Left kidney (tissue), 2 donors: ENCODE data around the gene BTF3. TPM values are rescaled to one million over a fixed set of nuclear protein-coding genes. Genes with fewer than 3 reads are reported as not detected.

Experiments used
- DNase-seq: peaks from one replicate; pipeline ENCODE4 v3.0.0-alpha.2; 2013
- polyA plus RNA-seq: library from polyadenylated mRNA; unstranded; fragments of 120-200 nt; gene quantifications from one replicate; pipeline ENCODE4 v1.2.1, GENCODE V29; 2013; ENCODE audit not compliant: insufficient read length

BTF3 gene
- polyA plus RNA-seq, 1 donor = 882 TPM

DNA sequence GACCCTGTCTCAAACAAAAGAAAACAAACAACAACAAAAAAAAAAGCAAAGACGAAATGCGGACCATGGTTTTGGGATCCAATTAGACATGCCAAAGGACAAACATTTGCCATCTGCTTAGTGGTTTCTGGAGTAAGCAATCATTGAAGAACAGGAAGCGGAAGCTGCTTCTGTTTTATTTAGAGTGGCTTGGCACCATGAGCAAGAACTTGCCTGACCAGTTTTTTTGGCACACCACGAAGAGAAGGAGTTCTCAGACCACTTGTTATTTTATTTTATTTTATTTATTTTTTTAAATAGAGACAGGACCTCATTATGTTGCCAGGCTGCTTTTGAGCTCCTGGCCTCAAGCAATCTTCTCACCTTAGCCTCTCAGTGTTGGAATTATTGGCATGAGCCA is 17.0 kb downstream of the BTF3 start:
- no peak for DNase-seq

DNA sequence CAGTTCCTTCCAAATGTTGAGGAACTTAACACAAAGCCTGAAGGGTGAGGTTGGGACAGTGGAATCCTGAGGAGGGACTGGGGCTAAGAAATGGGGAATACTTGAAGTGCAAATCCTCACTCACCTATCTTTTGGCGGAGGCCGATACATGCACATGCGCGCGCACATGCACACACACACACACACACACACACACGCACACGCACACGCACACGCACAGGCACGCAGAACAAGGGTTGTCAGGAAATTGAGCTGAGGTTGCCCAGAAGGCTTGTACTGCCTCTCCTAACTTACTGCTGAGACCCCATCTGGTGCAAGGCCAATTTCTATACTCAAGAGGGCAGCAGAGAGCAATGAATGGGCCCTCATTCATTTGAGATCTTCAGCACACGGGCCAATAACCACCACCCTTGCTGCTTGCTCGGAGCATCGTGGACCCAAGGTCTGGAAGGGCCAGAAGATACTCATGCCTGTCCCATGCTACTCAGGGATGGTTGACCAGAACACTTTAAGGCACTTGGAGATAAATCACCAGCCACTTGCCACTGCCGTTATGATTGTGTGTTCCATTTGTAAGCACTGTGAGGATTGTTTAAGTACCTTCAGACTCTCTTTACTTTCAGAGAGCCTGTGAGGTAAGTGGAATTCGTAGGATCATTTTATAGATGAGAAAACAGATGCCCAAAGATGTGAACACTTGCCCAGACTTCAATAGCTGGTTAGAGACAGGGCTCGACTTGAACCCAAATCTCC is 21.5 kb downstream of the BTF3 start:
- peak; percentile 83 for DNase-seq

DNA sequence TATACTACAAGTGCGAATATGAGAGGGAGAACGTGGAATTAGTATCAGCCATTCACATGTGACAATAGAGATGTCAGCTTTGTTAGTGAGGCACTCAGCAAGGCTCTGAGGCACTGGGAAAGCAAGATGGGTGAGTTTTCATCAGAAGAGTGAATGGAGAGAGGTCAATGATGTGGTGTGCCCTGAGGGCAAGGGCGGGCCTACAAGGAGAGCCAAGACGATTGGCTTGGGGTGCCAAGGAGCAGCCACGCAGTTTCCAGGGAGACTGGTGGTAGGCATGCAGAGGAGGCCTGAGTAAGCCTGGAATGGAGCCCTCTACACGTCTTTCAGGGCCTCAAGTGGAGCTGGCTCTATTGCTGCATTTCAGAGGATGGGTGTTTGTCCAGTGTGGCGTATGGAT is 24.7 kb downstream of the BTF3 start:
- no peak for DNase-seq

DNA sequence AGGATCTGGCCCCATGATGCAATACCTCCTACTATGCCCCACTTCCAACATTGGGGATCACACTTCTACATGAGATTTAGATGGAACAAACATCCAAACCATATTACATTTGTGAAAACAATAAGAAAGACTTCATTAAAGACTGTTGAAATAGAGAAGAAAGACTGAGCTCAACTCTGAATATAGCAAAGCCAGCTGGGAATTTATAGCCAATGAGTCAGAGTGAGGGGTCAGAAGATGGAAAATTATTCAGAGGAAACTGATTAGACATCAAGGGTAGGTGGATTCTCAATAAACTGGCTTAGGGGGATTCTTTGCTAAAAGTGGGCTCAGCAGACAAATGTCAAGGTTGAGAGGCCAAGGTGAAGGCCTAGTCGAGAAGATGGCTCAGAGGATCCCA is 25.6 kb downstream of the BTF3 start:
- DNase-seq = no peak

DNA sequence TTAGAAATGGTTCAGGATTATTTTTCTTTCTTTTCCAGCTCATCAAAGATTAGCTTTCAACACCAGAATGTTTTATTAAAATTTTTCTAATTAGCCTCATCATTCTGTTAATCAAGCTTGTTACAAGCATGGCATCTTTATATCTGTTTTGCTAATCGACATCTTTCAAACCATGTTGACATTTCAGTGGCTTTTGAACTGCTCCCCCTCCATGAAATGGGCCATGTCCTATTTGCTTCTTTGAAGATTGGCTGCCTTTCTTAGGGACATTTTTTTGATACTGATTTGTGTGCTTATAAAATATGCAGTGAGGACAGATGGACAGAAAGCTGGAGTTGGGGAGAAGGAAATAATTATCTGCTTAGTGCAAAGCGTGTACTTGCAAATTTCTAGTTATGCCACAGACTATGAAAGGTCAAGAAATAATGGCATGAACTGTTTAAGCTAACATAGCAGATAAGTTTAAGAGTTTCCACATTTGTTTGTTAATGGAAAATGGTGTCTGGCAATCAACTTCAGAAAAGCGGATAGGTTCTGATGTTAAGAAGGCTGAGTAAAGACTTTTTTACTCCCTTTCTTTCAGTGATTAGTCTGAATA is 27.5 kb downstream of the BTF3 start:
- no peak for DNase-seq

DNA sequence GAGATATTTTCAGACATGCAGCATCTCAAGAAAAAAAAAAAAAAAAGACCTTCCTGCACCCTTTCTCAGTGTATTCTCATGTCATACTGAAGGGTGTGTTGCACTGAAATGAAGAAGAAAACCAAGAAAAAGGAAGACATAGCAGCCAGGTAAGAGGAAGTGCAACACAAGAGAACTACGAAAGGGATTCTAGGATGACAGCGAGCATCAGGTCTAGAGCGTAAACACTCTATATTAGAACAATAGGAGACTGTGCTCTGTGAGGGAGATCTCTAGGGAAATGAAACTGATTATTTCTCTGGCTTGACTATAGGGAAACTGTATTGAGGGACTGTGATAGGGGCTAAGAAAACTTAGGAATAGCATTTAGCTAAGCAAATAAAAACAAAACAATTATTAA is 30.0 kb downstream of the BTF3 start:
- no peak for DNase-seq

DNA sequence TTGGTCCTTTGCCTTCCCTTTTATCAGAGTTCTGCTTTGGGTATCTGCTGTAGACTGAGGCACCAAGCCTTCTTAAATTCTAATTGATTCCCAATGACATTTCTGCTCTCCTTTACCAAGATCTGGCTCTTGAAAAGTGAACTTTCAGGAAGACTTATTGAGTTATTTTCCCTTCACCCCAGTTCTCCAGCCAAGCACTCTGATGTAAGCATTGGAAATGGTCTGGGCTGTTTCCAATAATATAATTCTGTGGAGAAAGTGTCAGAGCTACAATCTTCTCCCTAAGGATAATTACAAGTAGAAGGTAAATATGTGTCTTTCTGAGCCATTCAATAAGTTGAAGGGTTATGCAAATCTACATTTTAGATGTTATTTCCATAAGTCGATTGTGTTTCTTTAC is 30.8 kb downstream of the BTF3 start:
- DNase-seq = no peak

DNA sequence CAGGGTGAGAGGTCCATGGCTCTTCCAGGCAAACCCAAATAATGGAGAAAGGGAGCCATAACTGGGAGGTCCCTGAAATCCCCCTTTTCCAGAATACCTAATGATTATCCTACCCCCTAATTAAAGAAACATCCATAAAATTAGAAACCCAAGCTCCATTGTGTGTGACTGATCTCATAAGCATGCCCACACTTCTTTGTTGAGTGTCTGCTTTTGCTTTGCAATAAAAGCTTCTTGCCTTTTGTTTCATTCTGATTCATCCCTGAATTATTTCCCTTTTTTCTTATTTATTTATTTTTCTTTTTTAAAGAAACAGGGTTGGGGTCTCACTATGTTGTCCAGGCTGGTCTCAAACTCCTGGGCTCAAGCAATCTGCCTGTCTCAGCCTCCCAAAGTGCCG is 33.1 kb downstream of the BTF3 start:
- DNase-seq = no peak

DNA sequence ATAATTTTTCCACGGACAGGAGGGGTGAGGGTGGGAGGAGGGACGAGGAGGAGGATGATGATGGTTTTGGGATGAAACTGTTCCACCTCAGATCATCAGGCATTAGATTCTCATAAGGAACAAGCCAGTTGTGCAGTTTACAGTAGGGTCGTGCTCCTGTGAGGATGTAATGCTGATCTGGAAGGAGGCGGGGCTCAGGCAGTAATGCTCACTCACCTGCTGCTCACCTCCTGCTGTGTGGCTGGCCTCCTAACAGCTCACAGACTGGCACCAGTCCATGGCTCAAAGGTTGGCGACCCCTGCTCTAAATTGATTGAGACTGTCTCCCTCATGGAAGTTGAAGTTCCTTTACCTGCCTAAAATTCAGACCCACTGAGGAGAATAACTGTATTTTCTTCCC is 34.0 kb downstream of the BTF3 start:
- no peak for DNase-seq

DNA sequence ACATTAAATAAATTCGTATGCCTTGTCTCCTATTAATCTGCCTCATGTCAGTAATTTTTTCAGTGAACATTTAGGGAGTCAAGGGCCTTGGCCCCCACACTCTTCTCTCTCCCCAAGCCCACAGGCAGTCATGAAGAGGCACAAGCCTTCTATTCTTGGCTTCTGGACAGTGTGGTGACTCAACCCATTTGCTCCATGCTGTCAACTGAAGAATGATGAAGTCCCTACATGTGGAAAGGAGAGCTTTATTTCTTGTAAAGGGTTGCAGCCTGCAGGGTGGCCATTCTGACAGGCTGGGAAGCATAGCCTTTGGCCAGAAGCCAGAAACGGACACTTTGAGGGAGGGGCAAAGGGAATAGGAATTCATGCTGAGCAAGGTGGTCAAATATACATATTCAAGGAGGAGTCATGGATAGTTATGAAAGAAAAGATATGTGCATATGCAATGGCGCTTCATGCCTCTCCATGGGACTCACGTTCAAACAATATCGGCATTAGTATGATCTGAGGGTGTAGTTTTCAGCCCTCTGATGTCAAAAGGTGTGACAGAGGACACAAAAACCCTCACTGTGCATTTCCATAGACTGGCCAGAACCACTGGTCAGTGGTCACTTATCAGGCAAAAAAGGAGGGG is 35.9 kb downstream of the BTF3 start:
- no peak for DNase-seq

DNA sequence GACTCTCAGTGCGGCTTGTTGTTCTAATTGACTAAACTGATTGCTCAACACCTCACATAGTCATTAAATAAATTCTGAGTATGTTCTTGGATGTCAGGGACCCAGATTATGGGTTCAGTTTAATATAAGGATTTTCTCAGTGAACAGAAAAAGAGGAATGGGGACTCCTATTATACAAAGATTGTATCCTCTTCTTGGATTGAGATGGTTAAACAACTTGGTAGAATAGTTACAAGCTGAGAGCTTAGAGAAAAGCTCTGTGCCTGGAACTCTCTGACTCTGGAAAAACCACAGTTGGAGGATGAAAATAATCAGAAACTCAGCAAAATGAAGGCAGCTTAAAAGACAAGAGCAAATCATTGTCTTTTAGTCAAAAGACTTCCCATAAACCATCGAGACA is 36.7 kb downstream of the BTF3 start:
- no peak for DNase-seq

DNA sequence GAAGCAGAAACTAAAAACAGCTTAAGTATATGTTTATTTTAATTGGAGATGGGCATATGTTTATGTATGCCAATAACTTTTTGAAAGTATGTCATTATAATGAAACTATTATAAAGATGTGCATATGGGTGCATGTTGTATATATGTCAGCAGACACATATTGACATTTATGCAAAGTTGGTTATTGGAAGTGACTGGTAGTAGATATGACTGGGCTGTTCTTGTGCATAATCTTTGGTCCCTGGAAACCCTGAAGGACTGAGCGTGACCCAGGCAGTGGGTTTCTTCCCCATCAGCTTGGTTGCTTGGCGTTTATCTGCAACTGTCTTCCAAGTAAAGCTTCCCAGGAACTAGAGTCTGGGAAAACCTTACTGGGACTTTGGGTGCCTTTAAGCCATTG is 41.5 kb downstream of the BTF3 start:
- DNase-seq = no peak

DNA sequence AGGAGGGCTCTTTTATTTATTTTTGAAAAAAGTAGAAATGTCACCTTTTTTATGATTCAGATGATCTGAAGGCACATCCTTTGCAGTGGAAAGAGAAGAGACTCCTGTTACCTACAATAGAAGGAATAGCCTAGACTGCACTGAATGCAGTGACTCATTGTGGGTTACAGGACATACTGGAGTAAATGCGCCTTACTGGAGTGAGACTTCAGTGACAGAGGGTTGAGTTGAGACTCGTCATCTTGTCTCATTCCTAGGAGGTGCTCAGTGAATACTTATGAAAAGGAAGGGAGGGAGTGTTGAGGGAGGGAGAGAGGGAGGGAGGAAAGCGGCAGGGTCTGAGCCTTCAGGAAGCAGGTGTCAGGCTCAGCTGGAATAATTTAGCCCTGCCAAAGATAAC is 42.0 kb downstream of the BTF3 start:
- no peak for DNase-seq

DNA sequence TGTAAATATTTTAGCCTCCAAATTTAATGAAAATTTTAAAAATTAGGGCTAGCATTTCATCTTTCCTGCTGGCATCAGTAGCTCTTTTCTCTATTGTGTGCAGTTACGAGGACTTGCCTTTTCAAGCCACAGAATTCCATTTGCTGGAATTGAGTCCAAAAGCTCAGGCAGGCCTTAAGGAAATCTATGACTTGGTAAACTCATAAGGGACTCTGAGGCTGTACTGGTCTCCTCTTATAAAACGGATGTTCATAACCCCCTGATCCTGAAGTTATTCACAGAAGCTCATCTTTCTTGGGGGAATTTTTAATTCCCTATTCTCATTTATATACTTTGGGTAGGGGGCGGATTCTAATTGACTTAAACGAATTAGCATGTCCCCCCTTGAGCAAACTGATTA is 43.8 kb downstream of the BTF3 start:
- DNase-seq = no peak

DNA sequence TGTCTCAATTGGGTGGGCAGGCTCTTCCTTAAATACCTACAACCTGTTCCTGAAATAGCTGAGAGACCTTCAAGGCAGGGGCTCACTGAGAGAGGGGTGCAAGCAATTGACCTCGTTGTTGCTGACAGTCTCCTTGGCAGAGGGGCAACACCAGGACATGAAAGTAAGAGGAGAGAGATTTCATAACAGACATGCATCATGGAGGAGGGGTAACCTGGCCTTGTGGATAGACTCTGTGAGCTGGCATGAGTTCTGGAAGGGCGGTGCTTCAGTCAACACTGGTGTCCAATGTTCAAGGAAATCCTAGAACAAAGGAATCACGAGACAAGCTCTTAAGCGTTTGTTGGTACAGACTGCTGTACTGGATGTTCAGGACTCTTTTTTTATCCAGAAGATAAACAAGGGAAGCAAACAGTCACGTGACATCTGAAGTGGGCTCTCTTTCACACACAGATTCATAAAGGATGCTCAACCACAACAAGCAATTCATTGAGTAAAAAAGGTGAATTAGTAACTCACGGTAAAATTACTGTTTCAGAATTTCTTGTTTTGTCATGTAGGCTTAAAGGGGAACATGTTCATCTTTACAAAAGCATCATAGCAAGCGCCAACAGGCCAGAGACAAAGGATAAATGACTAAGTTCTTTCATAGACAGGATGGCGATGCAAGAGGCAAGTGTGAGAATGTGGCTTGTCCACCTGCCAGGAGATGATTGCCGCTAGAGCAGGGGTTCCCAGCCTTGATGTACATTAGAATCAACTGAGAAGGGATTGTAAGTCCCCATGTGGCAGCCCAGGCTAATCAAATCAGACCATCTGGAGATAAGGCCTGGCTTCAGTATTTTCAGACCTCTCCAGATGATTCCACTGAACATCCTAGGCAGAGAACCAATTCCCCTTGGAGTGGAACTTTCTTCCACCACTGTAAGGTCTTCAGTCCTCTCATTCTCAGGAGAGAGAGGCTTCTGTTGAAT is 46.5 kb downstream of the BTF3 start:
- no peak for DNase-seq

DNA sequence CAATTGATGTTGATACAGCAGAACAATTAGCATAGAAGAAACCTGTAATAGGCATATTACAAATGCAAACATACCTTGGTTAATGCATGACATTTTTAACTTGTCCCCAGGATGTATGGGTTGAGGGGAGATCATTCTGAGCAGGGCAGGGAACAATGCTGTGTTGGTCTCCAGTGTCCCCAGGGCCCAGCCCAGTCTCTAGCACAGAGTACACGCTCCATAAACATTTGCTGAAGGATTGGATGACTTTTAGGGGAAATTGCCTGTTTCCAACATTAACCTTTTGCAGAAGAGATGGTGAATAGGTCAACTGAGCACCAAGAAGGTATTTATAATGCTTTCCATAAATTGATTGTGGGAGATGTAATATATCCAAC is 47.1 kb downstream of the BTF3 start:
- DNase-seq = no peak

DNA sequence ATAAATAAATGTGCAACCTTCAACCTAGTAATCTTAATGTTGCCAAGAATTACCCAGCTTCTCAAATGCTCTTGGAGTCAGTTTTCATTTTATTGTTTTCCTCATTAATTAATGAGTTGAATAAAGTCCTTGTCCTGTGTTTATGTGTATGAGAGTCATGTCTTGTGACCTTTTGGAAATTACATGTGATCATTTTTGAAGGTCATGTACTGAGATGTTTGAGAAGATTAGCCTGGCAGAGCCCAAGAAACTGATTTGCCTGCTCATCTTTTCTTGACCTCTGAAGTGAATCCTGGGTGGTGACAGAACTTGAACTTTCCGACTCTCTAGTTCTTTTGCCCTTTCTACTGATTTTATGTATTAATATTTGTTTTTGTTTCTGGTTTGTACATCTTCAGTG is 51.8 kb downstream of the BTF3 start:
- DNase-seq = no peak

DNA sequence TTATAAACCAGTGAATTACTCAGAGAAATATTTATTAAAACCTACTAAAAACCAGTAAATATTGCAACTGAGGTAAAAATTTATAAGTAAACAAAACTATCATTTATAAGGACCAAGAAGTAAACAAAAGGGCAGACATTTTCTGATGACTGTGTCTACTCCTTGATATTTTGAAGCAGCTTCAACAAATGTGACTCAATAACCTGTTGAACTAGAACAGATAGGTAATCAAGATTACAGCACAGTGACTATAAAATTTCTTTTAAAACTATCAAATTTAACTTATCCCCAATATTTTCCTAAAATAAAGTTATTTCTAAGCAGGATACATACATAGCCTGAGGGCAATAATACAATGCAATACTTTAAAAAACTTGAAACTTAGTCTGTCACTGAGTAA is 54.4 kb downstream of the BTF3 start:
- DNase-seq = no peak
